Amygdala (tissue), 56 donors: ENCODE results near the gene SERPINB2.
"Not testable (repeated sequence)": the region's sequence is repeated elsewhere in the genome, so short reads cannot be mapped to it uniquely, and the experiment has no call there.

Source experiments
- DNase-seq, 56 donors: peaks; one replicate each; lab custom pipeline; 2025; lab: John Stamatoyannopoulos, UW

SERPINB2 gene

GRCh38 chr18:63888470-63889190 is 1.1 kb downstream of the SERPINB2 start:
- DNase-seq, result no peak

GRCh38 chr18:63889626-63890025 is 2.1 kb downstream of the SERPINB2 start:
- DNase-seq, result no peak

GRCh38 chr18:63890237-63890949 is 2.9 kb downstream of the SERPINB2 start:
- no peak for DNase-seq

- no peak for DNase-seq
Measured at GRCh38 chr18:63890950-63891304, 3.4 kb downstream of the SERPINB2 start.

GRCh38 chr18:63892566-63892965 is 5.1 kb downstream of the SERPINB2 start:
- DNase-seq, result no peak

- no peak for DNase-seq
Measured at GRCh38 chr18:63894106-63894772, 6.7 kb downstream of the SERPINB2 start.

GRCh38 chr18:63895190-63895589 is 7.7 kb downstream of the SERPINB2 start:
- DNase-seq, result no peak

GRCh38 chr18:63897072-63897471 is 9.6 kb downstream of the SERPINB2 start:
- DNase-seq, result no peak

- DNase-seq, result no peak
Measured at GRCh38 chr18:63899206-63899605, 11.7 kb downstream of the SERPINB2 start.

GRCh38 chr18:63903851-63904570 is 16.5 kb downstream of the SERPINB2 start:
- DNase-seq, result no peak

- no peak for DNase-seq
Measured at GRCh38 chr18:63904694-63905093, 17.2 kb downstream of the SERPINB2 start.

GRCh38 chr18:63905361-63905760 is 17.9 kb downstream of the SERPINB2 start:
- DNase-seq, result no peak

- DNase-seq, result no peak
Measured at GRCh38 chr18:63906056-63906455, 18.6 kb downstream of the SERPINB2 start.

- no peak for DNase-seq
Measured at GRCh38 chr18:63907664-63908063, 20.2 kb downstream of the SERPINB2 start, which contains the start of gene SERPINB10. SERPINB10 (plus strand) TSS chr18:63907958; CDS start chr18:63915511, 7,553 bp downstream.

- no peak for DNase-seq
Measured at GRCh38 chr18:63908858-63909257, 21.4 kb downstream of the SERPINB2 start.

- no peak for DNase-seq
Measured at GRCh38 chr18:63909870-63910269, 22.4 kb downstream of the SERPINB2 start.

- no peak for DNase-seq
Measured at GRCh38 chr18:63917817-63918216, 30.3 kb downstream of the SERPINB2 start.

- DNase-seq, result no peak
Measured at GRCh38 chr18:63922049-63922448, 34.5 kb downstream of the SERPINB2 start.

GRCh38 chr18:63924551-63924950 is 37.0 kb downstream of the SERPINB2 start:
- no peak for DNase-seq

GRCh38 chr18:63928331-63928730 is 40.8 kb downstream of the SERPINB2 start:
- DNase-seq, result no peak

GRCh38 chr18:63929369-63929768 is 41.9 kb downstream of the SERPINB2 start:
- DNase-seq, result not testable (repeated sequence)
